Ecto neural progenitor cell (in vitro differentiated cells): ENCODE data around the gene HPDL.
A peak's percentile ranks its signal among the peaks of the same experiment; 100 is the strongest.
"Not testable (repeated sequence)": the region's sequence is repeated elsewhere in the genome, so short reads cannot be mapped to it uniquely, and the experiment has no call there.

ENCODE experiments used
- DNase-seq: peaks from one replicate; pipeline ENCODE4 v3.0.0-alpha.2; 2018; ENCODE audit warnings: low spot score

HPDL gene

DNA sequence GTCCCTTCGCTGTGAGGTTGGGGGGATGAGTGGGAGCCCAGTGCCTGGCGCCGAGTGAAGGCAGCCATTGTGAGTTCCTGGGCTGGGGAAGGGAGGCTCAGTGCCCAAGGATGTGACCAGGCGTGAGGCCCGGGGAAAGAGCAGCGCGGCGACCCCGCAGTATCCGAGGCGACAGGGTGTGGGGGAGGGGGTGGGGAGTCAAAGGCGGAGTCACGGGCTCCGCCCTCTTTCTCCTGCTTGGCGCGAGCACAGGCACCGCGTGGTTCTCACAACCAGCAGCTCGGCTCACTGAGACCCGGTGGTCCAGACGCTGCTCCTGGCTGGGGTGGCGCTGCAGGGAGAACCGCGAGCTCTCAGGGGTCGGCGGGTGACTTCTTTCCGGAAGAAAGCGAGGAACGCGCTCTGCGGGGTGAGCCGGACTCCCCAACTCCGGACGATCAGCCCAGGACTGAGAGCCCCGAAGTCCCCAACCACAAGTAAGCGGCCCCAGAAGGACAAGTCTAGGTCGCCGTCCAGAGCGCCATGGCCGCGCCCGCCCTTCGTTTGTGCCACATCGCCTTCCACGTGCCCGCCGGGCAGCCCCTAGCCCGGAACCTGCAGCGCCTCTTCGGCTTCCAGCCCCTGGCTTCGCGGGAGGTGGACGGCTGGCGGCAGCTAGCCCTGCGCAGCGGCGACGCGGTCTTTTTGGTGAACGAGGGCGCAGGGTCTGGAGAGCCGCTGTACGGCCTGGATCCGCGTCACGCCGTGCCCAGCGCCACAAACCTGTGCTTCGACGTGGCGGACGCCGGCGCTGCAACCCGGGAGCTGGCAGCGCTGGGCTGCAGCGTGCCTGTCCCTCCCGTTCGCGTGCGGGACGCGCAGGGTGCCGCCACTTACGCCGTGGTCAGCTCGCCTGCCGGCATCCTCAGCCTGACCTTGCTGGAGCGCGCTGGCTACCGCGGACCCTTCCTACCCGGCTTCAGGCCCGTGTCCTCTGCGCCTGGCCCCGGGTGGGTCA lies at the start of gene HPDL:
TSS of gene HPDL (plus strand) at position 269 of the 997 bp plus-strand sequence. CDS start at position 523, 254 bp downstream.
- DNase-seq, result peak; percentile 91

DNA sequence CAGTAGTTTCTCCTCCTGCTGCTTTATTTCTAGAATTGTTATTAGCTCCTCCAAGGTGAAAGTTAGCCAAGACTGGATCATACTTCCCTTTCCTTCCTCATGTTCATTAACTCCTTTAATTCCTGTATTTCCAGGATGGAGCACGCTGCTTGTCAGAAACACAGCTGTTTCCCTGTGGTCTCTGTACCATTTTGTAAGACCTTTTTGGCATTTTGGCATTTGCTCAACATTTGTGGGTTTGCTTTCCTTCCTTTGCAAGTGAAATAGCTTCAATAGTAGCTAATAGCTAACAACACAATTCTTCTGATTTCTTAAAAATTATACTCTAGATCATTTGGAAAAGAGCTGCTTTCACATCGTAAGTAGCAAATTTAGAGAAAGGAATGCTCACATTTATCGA lies 44.3 kb upstream of the HPDL start:
- DNase-seq, result no peak

DNA sequence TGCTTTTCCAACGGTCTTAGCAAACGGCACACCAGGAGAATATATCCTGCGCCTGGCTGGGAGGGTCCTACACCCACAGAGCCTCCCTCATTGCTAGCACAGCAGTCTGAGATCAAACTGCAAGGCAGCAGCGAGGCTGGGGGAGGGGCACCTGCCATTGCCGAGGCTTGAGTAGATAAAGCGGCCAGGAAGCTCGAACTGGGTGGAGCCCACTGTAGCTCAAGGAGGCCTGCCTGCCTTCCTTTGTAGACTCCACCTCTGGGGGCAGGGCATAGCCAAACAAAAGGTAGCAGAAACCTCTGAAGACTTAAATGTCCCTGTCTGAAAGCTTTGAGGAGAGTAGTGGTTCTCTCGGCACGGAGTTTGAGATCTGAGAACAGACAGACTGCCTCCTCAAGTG lies 41.8 kb upstream of the HPDL start:
- DNase-seq, result not testable (repeated sequence)

DNA sequence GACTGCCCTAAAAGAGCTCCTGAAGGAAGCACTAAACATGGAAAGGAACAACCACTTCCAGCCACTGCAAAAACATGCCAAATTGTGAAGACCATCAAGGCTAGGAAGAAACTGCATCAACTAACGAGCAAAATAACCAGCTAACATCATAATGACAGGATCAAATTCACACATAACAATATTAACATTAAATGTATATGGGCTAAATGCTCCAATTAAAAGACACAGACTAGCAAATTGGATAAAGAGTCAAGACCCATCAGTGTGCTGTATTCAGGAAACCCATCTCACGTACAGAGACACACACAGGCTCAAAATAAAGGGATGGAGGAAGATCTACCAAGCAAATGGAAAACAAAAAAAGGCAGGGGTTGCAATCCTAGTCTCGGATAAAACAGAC lies 40.2 kb upstream of the HPDL start:
- not testable (repeated sequence) for DNase-seq

DNA sequence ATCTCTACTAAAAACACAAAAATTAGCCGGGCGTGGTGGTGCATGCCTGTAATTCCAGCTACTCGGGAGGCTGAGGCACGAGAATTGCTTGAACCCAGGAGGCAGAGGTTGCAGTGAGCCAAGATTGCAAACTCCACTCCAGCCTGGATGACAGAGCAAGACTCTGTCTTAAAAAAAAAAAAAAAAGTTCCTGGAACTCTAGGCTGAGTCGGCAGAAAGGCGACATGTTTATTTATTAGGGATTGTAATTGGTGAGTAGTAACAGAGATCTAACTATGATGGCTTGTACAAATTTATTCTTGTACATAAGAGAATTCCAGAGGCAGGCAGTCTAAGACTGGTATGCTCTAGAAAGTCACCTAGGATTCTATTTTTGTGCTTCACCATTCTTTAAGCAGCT lies 35.7 kb upstream of the HPDL start:
- not testable (repeated sequence) for DNase-seq

DNA sequence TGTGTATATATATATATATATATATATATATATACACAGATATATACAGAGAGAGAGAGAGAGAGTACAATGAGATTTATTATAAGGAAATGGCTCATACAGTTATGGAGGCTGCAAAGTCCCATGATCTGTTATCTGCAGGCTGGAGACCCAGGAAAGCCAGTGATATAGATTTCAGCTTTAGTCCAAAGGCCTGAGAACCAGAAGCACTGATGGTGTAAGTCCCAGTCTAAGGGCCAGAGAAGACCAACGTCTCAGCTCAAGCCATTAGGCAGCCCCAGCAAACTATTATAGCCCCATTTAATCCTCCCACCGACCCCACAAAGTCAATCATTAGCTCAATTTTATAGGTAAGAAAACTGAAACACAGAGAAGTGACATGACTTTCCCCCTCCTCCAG lies 35.0 kb upstream of the HPDL start:
- no peak for DNase-seq

DNA sequence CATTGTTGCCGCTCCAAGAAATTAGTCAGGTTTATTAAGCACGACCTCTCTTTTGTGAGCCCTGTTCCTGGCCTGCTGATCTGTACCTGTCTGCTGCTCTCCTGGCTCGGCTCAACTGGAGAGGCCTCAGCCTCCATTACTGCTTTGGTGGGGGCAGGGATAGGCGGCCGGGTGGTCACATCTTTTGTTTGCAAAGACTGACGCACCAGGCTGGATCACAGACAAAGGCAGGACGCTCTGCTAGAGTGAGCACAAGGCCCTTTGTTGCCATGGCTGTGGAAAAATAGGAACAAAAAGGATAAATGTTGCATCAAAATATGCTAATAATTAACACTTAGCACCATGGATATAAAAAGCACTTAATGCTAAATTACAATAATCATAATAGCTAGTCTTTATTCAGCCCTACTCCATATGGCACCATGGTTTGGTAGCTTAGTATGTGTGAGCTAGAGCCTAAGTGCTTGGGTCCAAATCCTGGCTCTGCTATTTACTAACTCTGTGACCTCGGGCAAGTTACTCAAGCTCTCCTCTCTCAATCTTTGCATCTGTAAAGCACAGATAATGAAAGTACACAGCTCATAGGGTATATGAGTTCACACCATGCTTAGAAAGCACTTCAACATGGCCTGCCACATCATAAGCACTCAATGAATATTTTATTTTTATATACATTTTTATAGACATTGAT lies 28.9 kb upstream of the HPDL start:
- no peak for DNase-seq

DNA sequence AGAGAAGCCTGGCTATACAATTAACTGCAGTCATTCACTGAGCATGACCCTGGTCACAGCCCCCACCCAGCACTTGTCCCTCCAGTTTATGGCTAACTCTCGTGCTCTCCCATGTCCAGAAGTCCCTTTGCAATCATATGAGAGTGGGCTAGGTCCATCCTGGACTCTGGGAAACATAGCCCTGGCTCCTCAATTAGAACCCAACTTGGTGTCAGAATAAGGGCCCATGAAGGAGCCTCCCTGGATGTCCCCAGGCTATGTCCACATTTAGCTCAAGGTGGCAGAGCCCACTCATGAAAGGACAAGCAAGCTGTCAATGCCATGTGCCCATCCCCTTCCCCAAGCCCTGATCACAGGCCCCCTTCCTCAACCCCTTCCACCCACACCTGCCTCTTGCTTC lies 27.4 kb upstream of the HPDL start:
- DNase-seq, result no peak

DNA sequence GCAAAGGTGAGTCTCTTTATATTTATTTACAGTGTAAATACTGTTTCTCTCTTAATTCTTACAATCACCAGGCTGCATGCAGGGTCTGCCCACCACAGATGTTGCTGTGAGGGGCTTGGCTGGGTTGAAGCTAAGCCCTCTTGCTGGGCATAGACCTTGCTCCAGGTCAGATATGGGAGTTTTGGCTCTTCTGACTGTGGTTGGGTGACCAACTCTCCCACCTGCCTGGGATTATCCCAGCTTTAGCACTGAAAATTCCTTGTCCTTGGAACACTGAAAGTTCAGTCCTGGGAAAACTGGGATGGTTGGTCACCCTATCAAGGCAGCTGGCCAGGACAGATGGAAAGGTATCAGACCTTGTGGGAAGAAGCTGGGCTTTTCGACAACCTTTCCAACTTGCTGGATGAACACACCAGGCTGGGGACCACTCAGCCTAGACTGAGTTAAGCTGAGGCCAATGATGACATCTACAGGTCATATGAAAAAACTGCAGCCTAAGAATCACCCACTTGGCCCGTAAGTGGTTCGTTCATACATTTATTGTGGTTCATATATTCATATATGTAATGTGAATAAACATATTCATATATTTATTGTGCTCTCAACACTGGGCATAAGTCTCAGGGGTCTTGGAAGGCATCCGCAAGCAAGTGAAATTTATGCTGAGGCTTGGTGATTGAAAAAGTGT lies 26.6 kb upstream of the HPDL start:
- DNase-seq, result peak; percentile 65

DNA sequence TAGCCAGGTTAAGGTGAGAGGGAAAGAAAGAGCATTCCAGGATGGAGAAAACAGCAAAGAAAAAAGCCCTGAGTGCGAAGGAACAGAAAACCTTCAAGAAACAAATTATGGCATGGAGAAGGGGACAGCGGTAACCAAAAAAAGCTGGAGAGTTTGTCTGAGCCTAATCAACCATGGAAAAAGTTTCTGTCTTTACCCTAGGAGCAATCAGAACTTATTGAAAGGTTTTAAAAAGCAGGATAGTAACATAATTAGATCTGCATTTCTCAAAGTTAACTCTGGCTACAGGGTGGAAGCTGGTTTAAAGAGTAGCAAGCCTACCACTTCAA lies 26.1 kb upstream of the HPDL start:
- DNase-seq, result no peak

DNA sequence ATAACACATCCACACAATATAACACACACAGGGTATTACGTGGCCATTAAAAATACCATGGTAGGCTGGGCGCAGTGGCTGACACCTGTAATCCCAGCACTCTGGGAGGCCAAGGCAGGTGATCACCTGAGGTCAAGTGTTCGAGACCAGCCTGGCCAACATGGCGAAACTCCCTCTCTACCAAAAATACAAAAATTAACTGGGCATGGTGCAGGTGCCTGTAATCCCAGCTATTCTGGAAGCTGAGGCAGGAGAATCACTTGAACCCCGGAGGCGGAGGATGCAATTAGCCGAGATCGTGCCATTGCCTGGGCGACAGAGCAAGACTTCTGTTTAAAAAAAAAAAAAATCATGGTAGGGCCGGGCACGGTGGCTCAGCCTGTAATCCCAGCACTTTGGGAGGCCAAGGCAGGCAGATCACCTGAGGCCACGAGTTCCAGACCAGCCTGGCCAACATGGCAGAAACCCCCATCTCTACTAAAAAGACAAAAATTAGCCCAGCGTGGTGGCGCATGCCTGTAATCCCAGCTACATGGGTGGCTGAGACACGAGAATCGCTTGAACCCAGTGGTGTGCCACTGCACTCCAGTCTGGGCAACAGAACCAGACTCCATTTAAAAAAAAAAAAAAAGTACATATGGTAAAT lies 24.1 kb upstream of the HPDL start:
- no peak for DNase-seq

DNA sequence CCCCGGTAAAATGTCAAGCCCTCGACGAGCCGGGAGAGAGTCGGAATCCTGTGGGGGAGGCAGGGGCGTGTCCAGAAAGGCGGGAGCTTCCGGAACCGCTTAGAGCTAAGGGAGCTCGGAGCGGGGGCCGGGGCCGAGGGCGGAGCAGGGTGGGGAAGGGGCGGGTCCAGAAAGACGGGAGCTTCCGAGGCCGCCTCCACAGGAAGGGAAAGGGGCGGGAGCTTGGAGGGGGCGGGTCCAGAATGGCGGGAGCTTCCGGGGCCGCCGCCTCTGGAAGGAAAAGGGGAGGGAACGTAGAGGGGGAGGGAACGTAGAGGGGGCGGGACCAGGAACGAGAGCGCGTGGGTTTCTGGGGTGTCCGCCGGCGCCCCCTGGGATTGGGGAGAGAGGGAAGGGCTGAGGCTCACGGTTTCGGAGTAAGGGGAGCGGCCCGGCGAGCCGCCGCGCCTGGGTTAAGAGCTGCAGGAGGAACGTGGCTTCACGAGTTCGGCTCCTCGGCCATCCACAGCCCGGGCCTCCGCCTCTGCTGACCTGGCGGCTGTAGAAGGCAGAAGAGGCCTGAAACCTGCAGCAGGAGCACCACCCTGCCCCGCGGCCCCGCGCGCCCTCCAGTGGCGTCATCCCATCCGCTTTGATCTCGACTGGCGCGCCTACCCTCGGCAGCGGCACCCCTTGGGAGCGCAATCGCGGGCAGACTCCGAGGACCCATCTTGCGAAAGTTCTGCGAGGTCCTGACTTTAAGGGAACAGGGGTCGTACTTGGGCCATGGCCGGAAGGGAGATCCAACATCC lies 23.0 kb upstream of the HPDL start:
- DNase-seq, result peak; percentile 97

DNA sequence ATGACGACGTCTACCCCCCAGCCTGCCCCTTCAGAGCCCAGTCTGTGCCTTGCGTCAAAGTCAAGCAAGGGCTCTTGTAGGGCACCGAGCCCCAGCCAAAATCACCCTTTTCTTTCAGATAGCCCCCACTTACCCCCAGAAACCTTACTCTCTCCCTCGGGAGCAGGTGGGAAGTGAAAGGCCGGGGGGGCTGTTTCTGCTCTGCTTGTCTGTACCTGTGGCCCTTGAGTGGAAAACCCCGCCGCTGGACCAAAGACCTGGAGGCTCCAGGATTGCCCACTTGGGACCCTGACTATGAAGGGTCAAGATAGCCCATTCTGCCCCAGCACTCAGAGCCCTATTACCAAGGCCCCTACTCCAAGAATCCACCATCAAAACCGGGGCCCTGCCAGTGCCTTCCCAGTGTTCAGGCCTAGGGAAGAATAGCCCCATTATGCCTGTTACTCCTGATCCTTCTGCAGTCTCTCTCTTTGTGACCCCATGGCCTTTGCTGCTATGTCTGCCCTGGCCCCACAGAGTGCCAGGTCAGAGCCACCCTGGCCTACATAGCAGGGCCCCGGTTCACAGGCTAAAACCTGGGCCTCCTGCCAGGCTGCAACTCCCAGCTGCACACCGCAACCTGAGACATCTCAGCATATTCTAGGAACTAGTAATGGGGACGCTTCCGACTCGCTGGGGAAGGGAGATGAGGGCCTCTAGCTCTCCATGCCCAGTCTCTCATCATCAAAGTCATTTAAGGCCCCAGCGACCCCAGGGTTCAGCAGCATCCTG lies 22.2 kb upstream of the HPDL start:
- DNase-seq, result no peak

DNA sequence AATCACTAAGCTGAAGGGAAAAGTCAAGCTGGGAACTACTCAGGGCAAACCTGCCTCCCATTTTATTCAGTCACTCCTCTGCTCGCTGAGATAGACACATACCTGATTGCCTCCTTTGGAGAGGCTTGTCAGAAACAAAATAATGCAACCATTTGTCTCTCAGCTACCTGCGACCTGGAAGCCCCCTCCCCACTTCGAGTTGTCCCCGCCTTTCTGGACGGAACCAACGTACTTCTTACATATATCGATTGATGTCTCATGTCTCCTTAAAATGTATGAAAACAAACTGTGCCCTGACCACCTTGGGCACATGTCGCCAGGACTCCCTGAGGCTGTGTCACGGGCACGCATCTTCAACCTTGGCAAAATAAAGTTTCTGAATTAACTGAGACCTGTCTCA lies 21.5 kb upstream of the HPDL start:
- no peak for DNase-seq

DNA sequence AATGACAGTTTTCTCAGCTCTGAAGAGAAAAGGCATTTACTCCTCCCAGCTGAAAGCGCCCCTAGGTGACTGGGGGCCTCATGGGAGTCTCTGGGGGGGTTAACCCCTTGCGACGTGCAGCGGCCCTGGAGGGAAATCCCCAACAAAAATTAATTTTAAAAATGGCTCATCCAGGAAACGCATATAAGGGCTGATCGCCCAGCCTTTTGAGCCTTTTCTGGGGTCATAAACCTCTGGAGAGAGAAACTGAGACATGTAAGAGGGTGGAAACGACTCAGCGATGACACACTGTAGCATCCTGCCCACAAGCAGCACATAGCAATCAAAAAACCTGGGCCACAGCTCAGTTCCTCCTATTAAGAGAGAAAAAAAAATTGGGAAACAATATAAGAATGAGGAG lies 20.4 kb upstream of the HPDL start:
- no peak for DNase-seq

DNA sequence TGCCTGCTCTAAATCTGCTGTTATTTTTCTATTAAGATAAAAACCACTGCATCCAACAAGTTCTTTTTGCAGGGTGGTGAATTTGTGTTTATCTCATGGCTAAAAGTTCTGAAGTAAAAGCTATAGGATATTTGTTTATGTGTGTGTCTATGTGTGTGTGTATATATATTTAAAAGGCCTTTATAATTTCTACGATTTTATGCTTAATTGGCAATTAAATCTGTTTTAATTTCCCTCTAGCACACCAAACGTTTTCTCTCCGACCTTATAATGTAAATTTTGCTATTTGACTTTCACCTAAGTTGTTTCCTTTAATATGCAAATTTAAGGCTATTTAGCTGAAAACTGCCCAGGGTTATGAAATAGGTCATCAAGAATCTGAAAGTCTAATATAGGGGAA lies 19.8 kb upstream of the HPDL start:
- no peak for DNase-seq

DNA sequence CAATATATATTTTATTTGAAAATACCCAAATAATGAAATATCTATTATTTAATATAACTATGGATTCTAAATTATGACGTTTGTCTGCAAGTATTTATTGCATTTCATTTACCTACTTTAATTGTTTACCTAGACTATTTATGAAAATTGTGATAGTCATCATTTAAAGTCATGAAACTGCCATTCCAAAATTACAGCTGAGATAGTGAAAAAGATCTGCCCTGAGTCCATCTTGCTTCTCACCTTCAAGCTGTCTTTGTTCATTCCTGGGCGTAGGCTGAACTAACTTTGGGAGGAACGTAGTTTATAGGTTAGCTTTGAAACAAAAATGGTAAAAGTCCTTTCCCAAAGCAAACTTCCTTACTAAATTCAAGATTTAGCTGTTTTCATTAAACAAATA lies 12.4 kb upstream of the HPDL start:
- DNase-seq, result no peak

DNA sequence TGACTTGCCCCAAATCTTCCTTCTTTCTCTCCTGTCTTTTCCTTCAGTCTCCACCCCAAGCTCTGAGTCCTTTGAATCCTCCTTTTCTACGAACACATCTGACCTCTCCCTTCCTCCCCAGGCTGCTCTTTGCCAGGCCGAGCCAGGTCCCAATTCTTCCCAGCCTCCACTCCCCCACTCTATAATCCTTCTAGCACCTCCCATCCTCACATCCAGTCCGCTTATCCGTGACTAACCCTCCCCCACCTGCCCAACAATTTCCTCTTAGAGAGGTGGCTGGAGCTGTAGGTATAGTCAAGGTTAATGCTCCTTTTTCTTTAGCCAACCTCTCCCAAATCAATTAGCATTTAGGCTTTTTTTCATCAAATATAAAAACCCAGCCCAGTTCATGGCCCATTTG lies 9.5 kb upstream of the HPDL start:
- no peak for DNase-seq

DNA sequence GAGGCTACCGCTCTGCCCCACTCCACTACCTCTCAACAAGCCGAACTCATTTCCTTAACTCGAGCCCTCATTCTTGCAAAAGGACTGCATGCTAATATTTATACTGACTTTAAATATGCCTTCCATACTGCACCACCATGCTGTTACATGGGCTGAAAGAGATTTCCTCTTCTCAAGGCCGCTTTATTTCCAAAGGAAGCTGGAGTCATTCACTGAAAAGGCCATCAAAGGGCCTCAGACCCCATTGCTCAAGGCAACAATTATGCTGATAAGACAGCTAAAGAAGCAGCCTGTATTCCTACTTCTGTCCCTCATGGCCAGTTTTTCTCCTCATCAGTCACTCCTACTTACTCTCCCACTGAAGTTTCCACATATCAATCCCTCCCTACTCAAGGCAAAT lies 6.9 kb upstream of the HPDL start:
- DNase-seq, result no peak

DNA sequence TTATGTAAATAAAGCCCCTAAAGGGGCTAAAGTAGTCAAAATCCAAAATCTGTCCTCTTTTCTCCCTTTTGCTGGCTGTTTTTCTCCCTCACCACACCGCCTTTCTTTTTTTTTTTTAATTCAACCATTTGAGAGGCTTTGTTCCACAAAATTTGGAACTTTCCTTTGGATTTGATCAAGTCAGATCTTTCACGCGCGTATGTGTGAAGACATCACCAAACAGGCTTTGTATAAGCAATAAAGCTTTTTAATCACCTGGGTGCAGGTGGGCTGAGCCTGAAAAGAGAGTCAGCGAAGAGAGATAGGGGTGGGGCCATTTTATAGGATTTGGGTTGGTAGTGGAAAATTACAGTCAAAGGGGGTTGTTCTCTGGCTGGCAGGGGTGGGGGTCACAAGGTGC lies 5.3 kb upstream of the HPDL start:
- DNase-seq, result no peak
